NCI-H1105 treated with DMSO at 0.1 percent for 48 hours (cell line): ENCODE data around the gene CD84.
"Not testable (repeated sequence)": the region's sequence is repeated elsewhere in the genome, so short reads cannot be mapped to it uniquely, and the experiment has no call there.

Experiments
- DNase-seq: peaks from one replicate; lab custom pipeline; 2025; lab: John Stamatoyannopoulos, UW

The CD84 gene

DNA sequence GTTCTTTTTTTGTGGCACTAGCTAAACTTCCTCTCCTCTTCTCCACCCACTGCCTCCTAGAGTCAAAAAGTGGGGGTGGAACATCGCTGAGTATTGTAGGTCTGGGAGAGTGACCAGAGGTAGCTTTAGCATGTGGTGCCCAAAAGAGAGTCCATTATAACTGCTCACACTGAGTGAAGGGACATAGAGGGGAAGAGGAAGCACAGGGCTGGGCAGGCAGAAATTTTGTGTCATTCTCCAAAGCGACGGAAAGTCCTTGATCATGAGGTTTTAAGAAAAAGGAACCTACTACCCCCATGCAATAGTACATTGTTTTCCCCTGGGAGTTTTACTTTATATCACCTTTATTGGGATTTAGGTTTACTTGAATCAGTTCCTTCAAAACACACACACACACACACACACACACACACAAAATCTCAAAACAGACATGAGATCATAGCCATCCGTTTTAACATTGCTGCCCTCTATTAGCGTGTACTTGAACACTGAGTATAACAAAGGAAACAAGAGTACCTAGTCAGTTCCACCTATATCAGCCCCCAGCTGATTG, 4.1 kb downstream of the CD84 start:
- no peak for DNase-seq

- DNase-seq = no peak
Measured at GRCh38 chr1:160570840-160571239, 8.5 kb downstream of the CD84 start.

- no peak for DNase-seq
Measured at GRCh38 chr1:160569806-160570205, 9.5 kb downstream of the CD84 start.

- no peak for DNase-seq
Measured at GRCh38 chr1:160567858-160568682, 11.2 kb downstream of the CD84 start.

- no peak for DNase-seq
Measured at GRCh38 chr1:160567341-160567740, 12.0 kb downstream of the CD84 start.

DNA sequence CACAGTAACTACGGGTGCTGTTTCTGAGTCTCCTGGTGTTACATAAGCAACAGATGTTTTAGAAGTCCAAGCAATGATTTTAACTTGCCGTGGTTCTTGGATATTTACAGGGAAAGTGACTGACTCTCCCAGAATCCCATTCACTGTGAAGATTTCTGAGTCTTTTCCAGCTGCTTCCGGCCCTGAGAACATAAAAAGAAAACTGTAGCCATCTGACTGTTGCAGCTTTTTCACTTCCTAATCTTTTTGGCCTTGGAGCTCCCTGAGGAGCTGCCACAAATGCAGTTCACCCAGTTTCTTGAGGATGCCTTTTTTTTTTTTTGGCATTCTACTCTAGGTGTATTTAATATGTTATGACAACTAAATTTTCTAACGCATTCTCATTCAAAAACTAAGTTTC, 13.7 kb downstream of the CD84 start:
- no peak for DNase-seq

GRCh38 chr1:160563230-160563629, 16.1 kb downstream of the CD84 start:
- DNase-seq = not testable (repeated sequence)

DNA sequence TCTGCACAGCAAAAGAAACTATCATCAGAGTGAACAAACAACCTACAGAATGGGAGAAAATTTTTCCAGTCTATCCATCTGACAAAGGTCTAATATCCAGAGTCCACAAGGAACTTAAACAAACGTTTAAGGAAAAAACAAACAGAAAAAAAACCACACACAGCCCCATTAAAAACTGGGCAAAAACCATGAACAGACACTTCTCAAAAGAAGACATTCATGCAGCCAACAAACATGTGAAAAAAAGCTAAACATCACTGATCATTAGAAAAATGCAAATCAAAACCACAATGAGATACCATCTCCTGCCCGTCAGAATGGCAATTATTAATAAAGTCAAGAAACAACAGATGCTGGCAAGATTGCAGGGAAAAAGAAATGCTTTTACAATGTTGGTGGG, 16.6 kb downstream of the CD84 start:
- not testable (repeated sequence) for DNase-seq

GRCh38 chr1:160560806-160561205, 18.5 kb downstream of the CD84 start:
- DNase-seq = no peak

DNA sequence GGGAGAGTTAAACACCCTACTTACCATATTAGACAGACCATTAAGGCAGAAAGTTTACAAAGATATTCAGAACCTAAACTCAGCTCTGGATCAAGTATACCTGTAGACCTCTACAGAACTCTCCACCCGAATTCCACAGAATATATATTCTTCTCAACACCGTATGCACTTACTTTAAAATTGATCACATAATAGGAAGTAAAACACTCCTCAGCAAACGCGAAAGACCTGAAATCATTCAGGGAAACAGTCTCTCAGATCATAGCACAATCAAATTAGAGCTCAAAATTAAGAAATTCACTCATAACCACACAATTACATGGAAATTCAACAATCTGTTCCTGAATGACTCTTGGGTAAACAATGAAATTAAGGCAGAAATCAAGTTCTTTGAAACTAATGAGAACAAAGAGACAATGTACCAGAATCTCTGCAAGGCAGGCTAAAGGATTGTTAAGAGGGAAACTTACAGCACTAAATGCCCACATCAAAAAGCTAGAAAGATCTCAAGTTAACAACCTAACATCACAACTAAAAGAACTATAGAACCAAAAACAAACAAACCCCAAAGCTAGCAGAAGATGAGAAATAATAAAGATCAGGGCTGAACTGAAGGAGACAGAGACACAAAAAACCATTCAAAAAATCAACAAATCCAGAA, 19.1 kb downstream of the CD84 start:
- DNase-seq = no peak

DNA sequence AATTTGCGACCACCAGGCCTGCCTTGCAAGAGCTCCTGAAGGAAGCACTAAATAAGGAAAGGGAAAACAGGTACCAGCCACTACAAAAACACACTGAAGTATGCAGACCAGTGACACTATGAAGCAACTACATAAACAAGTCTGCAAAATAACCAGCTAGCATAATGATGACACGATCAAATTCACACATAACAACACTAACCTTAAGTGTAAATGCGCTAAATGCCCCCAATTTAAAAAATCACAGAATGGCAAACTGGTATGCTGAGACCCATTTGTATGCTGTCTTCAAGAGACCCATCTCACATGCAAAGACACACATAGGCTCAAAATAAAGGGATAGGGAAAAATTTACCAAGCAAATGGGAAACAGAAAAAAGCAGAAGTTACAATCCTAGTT, 19.9 kb downstream of the CD84 start:
- not testable (repeated sequence) for DNase-seq

GRCh38 chr1:160558660-160559380, 20.5 kb downstream of the CD84 start:
- DNase-seq = no peak

GRCh38 chr1:160553778-160554177, 25.5 kb downstream of the CD84 start:
- no peak for DNase-seq

DNA sequence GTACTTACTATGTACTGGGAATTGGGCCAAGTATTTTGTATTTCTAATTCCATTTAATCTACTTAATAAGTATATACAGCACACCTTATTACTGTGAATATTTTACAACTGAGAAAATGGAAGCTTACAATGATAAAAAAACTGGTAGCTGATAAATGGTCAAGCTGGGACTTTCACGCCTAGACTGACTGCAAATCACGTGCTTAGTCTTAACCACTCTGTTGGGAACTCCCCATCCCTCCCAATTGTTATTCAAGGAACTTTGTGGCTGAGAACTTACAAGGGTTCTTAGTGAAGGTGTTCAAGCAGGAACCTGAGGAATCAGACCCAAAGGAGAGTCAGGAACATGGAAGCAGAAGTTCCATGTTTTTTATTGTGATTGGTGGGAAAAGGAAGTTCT, 26.9 kb downstream of the CD84 start:
- DNase-seq = no peak

GRCh38 chr1:160550572-160551034, 28.7 kb downstream of the CD84 start:
- no peak for DNase-seq

- DNase-seq = no peak
Measured at GRCh38 chr1:160549665-160550006, 29.7 kb downstream of the CD84 start.

DNA sequence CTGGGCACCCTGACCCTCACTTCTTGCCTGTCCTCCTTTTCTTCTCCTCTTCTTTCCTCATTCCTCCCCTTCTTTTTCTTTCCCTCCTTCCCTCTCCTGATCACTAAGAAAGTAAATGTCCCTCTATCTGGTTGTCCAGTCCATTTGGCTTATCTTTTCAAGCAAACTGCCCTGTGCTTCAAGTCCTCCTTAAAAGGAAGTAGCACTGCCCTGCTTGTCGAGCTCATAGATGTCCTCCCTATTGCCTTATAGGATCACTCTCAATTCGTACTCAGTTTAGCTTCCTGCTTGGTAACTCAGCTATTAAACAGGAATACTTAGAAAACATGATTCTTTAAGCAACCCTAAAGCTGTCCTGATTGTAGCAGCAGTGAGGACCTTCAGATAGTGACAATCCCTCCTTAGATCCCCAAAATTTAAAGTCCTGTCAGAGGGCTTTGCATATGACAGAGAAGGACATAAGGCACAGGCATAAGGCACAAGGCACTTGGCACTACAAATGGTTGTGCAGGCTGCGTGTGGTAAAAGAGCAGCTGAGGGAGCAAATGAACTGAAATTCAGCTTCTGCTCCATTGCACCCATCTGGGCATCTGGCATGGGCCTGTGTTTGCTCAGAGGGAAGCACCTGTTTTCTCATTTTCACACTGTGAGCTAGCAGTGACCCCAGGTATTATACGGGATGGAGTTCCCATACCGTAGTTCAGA, 30.2 kb downstream of the CD84 start:
- DNase-seq = no peak

GRCh38 chr1:160548183-160548582, 31.1 kb downstream of the CD84 start:
- no peak for DNase-seq

GRCh38 chr1:160547422-160547821, 31.9 kb downstream of the CD84 start:
- no peak for DNase-seq

- DNase-seq = no peak
Measured at GRCh38 chr1:160546942-160547341, 32.4 kb downstream of the CD84 start.

DNA sequence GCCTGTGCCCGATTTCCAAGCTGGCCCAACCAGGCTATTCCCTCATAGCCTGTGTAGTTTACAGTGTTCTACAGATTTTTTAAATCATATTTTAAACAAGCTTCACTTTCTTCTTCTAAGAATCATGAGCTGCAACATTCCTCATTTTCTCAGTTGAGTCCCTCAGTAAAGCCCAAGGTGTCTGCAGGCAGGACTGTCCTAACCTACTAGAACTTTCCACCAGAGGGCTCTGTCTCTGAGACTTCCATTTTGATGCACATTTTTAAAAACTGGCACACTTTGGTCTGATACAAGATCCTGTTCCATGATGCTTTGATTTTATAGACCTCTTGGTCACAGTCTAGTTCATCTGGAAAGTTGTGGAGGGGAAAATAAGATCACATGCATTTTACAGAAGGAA, 34.6 kb downstream of the CD84 start:
- DNase-seq = no peak
